H1 (cell line): ENCODE results near the gene SH3PXD2B.

Experiments
- CREB1 ChIP-seq: IDR thresholded peaks from 2 replicates; pipeline ENCODE4 v1.6.1; 2012; ENCODE audit warnings: inconsistent platforms
- CTCF ChIP-seq, 3 experiments: IDR thresholded peaks; 1 replicate in 2 of 3; 2 replicates in 1 of 3; pipeline versions ENCODE4 v1.5.1 to v1.6.1; 2011; ENCODE audit warnings: low read length in 3 of 3, mild to moderate bottlenecking in 3 of 3, inconsistent platforms in 2 of 3, low read depth in 1 of 3, moderate library complexity in 1 of 3; ENCODE audit not compliant: insufficient read depth in 1 of 3; ENCODE audit errors: control extremely low read depth in 1 of 3
- EGR1 ChIP-seq: IDR thresholded peaks from 2 replicates; pipeline ENCODE4 v1.6.1; 2011; ENCODE audit warnings: low read depth, low read length, borderline replicate concordance
- EP300 ChIP-seq, 2 experiments: IDR thresholded peaks; 1 replicate in 1 of 2; 2 replicates in 1 of 2; pipeline ENCODE4 v1.6.1; 2011 to 2012; ENCODE audit warnings: low read depth in 2 of 2, low read length in 2 of 2, mild to moderate bottlenecking in 2 of 2, borderline replicate concordance in 1 of 2, inconsistent platforms in 1 of 2, moderate library complexity in 1 of 2
- GABPA ChIP-seq: IDR thresholded peaks from 2 replicates; pipeline ENCODE4 v1.6.1; 2011; ENCODE audit warnings: mild to moderate bottlenecking, low read length, moderate library complexity, borderline replicate concordance; ENCODE audit not compliant: insufficient read depth
- GTF2F1 ChIP-seq: IDR thresholded peaks from 2 replicates; pipeline ENCODE4 v1.6.1; 2012; ENCODE audit warnings: low read depth, low read length, improper control_type of control experiment, borderline replicate concordance
- POLR2A ChIP-seq, 2 experiments: IDR thresholded peaks; 1 replicate in 1 of 2; 2 replicates in 1 of 2; pipeline ENCODE4 v1.6.1; 2011; ENCODE audit warnings: low read depth in 2 of 2, low read length in 2 of 2, mild to moderate bottlenecking in 2 of 2; ENCODE audit errors: control extremely low read depth in 1 of 2
- RAD21 ChIP-seq, 2 experiments: IDR thresholded peaks in 1 of 2; conservative IDR thresholded peaks in 1 of 2; 2 replicates each; pipeline ENCODE4 v1.6.1; 2011; ENCODE audit warnings: low read depth in 2 of 2, low read length in 2 of 2, improper control_type of control experiment in 1 of 2, inconsistent platforms in 1 of 2, mild to moderate bottlenecking in 1 of 2, moderate library complexity in 1 of 2
- RFX5 ChIP-seq: IDR thresholded peaks from 2 replicates; pipeline ENCODE4 v1.6.1; 2011; ENCODE audit warnings: low read depth, low read length, improper control_type of control experiment, borderline replicate concordance
- TAF1 ChIP-seq: IDR thresholded peaks from 2 replicates; pipeline ENCODE4 v1.6.1; 2011; ENCODE audit warnings: mild to moderate bottlenecking, low read depth, low read length
- TF ChIP-seq, protein P1 (sequence below): IDR thresholded peaks from 2 replicates; pipeline ENCODE4 v1.6.1; 2012; ENCODE audit warnings: inconsistent platforms

GRCh38 chr5:172458976-172459782, 4.9 kb upstream of the SH3PXD2B start:
- TF ChIP-seq RFX5, result no peak
- TF ChIP-seq CTCF (IDR thresholded peaks at IDR 0.05; ENCODE audit: control extremely low read depth in 1 of 3, insufficient read depth in 1 of 3, low read depth in 1 of 3, low read length in 3 of 3), result no peak
- TF ChIP-seq CREB1, result no peak
- TF ChIP-seq, protein P1, sequence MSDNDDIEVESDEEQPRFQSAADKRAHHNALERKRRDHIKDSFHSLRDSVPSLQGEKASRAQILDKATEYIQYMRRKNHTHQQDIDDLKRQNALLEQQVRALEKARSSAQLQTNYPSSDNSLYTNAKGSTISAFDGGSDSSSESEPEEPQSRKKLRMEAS, result no peak
- TF ChIP-seq POLR2A (IDR thresholded peaks at IDR 0.05; ENCODE audit: control extremely low read depth in 1 of 2, low read depth in 2 of 2, low read length in 2 of 2), result no peak
- TF ChIP-seq RAD21 (IDR thresholded peaks at IDR 0.05 in 1 of 2, conservative IDR thresholded peaks at IDR 0.05 in 1 of 2; ENCODE audit: low read depth in 2 of 2, low read length in 2 of 2), result no peak
- no peak for TF ChIP-seq GABPA
- no peak for TF ChIP-seq EP300 (IDR thresholded peaks at IDR 0.05; ENCODE audit: borderline replicate concordance in 1 of 2, low read depth in 2 of 2, low read length in 2 of 2)
- TF ChIP-seq TAF1, result no peak
- TF ChIP-seq GTF2F1, result no peak
- no peak for TF ChIP-seq EGR1
